HUDEP-2 (cell line): ENCODE measurements around the gene CEP350.

Experiments
- DNase-seq, 76 experiments: peaks; one replicate each; lab custom pipeline; 2025; ENCODE audit not compliant: unreplicated experiment in 76 of 76; lab: John Stamatoyannopoulos, UW

Gene CEP350

GRCh38 chr1:180152588-180152987 lies 198.0 kb downstream of the CEP350 start:
- DNase-seq: no peak

GRCh38 chr1:180153032-180153431 lies 198.4 kb downstream of the CEP350 start:
- DNase-seq: no peak

GRCh38 chr1:180154003-180154324 lies 199.4 kb downstream of the CEP350 start:
- no peak for DNase-seq

- peak in 73 of 76 experiments; percentile 32 to 97 (median 80) for DNase-seq
These were observed 199.9 kb downstream of the CEP350 start, which contains the start of gene QSOX1 for GRCh38 chr1:180154325-180155181. Gene QSOX1, plus strand, starts transcription at chr1:180154869. Its CDS starts 39 bp downstream, at chr1:180154908.

- peak in 1 of 76 experiments; percentile 31 for DNase-seq
These were observed 200.6 kb downstream of the CEP350 start for GRCh38 chr1:180155182-180155682.

GRCh38 chr1:180156201-180156600 lies 201.6 kb downstream of the CEP350 start:
- DNase-seq: no peak

GRCh38 chr1:180156631-180157091 lies 202.1 kb downstream of the CEP350 start:
- no peak for DNase-seq

GRCh38 chr1:180157108-180157507 lies 202.5 kb downstream of the CEP350 start:
- DNase-seq: no peak

- no peak for DNase-seq
These were observed 203.0 kb downstream of the CEP350 start for GRCh38 chr1:180157576-180158057.

- DNase-seq: no peak
These were observed 203.8 kb downstream of the CEP350 start for GRCh38 chr1:180158149-180159147.

GRCh38 chr1:180160357-180160756 lies 205.7 kb downstream of the CEP350 start:
- DNase-seq: no peak

- DNase-seq: no peak
These were observed 208.4 kb downstream of the CEP350 start for GRCh38 chr1:180163041-180163440.
